Measurements from ENCODE around the gene EXOSC5. TPM values are rescaled to one million over a fixed set of nuclear protein-coding genes. Genes with fewer than 3 reads are reported as not detected.

Gene EXOSC5
- total and polyA plus RNA-seq, 2 of the 13 experiments (the other 11 are each of a cell fraction or from before 2014, with no cell fraction given) = 24.1 to 26.5 TPM

DNA sequence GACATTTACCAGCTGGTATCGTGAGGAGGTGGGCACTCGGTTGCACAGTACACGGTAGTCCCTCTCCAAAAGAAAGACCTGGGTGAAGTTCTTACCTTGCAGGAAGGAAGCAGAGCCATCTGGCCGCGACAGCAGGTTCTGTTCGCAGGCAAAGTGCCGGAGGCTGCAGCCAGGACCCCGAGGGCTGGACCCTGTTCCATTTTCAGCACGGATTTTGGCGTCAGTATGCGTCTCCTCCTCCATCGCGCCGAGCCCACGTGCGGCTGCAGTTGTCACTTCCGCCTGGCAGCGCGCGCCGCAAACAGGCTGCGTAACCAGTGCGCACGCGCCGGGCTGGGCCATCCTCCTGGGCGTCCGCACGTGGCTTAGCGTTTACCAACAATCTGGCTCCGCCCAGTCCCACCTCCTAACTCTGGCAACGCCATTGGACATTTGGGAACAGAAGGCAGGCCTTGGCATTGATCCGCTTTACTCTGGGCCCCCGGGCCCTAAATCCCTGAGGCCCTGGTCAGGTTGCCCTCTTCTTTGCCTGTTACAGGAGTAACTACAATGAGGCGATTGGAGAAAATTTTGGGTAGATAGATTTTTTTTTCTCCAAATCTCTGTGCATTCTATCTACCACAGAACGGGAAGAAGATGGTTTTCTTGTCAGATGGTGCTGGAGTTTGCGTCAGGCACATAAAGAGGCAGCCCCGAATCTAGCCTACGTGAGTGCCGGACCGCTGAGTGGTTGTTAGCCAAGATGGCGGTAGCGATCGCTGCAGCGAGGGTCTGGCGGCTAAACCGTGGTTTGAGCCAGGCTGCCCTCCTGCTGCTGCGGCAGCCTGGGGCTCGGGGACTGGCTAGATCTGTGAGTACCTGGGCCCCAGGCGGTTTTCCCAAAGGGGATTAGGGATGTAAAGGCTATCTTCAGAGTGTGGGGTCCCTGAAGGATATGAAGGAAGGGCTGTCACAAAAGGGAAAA, at the start of gene EXOSC5, which contains the start of gene BCKDHA (continued):
- TF ChIP-seq, protein P1, sequence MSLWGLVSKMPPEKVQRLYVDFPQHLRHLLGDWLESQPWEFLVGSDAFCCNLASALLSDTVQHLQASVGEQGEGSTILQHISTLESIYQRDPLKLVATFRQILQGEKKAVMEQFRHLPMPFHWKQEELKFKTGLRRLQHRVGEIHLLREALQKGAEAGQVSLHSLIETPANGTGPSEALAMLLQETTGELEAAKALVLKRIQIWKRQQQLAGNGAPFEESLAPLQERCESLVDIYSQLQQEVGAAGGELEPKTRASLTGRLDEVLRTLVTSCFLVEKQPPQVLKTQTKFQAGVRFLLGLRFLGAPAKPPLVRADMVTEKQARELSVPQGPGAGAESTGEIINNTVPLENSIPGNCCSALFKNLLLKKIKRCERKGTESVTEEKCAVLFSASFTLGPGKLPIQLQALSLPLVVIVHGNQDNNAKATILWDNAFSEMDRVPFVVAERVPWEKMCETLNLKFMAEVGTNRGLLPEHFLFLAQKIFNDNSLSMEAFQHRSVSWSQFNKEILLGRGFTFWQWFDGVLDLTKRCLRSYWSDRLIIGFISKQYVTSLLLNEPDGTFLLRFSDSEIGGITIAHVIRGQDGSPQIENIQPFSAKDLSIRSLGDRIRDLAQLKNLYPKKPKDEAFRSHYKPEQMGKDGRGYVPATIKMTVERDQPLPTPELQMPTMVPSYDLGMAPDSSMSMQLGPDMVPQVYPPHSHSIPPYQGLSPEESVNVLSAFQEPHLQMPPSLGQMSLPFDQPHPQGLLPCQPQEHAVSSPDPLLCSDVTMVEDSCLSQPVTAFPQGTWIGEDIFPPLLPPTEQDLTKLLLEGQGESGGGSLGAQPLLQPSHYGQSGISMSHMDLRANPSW (CRISPR knock-in tag; IDR thresholded peaks at IDR 0.05; ENCODE audit: borderline replicate concordance) = no peak
- TF ChIP-seq RXRB (CRISPR knock-in tag; IDR thresholded peaks at IDR 0.05; ENCODE audit: borderline replicate concordance) = no peak
- TF ChIP-seq PCBP2 (optimal IDR thresholded peaks at IDR 0.05; ENCODE audit: low read depth, low read length, poor library complexity, severe bottlenecking) = no peak
- 0 out of 2 replicates have a peak, but pooled peaks have one; percentile 59 for TF ChIP-seq KMT2B (CRISPR knock-in tag; IDR thresholded peaks at IDR 0.05)
- TF ChIP-seq, protein P2, sequence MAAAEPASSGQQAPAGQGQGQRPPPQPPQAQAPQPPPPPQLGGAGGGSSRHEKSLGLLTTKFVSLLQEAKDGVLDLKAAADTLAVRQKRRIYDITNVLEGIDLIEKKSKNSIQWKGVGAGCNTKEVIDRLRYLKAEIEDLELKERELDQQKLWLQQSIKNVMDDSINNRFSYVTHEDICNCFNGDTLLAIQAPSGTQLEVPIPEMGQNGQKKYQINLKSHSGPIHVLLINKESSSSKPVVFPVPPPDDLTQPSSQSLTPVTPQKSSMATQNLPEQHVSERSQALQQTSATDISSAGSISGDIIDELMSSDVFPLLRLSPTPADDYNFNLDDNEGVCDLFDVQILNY (CRISPR knock-in tag; conservative IDR thresholded peaks at IDR 0.05) = peak; percentile 75; the same call in 1 of the 2 replicates
- TF ChIP-seq XRCC5 (optimal IDR thresholded peaks at IDR 0.05; ENCODE audit: low read length) = peak; percentile 65
- TF ChIP-seq, protein P3, sequence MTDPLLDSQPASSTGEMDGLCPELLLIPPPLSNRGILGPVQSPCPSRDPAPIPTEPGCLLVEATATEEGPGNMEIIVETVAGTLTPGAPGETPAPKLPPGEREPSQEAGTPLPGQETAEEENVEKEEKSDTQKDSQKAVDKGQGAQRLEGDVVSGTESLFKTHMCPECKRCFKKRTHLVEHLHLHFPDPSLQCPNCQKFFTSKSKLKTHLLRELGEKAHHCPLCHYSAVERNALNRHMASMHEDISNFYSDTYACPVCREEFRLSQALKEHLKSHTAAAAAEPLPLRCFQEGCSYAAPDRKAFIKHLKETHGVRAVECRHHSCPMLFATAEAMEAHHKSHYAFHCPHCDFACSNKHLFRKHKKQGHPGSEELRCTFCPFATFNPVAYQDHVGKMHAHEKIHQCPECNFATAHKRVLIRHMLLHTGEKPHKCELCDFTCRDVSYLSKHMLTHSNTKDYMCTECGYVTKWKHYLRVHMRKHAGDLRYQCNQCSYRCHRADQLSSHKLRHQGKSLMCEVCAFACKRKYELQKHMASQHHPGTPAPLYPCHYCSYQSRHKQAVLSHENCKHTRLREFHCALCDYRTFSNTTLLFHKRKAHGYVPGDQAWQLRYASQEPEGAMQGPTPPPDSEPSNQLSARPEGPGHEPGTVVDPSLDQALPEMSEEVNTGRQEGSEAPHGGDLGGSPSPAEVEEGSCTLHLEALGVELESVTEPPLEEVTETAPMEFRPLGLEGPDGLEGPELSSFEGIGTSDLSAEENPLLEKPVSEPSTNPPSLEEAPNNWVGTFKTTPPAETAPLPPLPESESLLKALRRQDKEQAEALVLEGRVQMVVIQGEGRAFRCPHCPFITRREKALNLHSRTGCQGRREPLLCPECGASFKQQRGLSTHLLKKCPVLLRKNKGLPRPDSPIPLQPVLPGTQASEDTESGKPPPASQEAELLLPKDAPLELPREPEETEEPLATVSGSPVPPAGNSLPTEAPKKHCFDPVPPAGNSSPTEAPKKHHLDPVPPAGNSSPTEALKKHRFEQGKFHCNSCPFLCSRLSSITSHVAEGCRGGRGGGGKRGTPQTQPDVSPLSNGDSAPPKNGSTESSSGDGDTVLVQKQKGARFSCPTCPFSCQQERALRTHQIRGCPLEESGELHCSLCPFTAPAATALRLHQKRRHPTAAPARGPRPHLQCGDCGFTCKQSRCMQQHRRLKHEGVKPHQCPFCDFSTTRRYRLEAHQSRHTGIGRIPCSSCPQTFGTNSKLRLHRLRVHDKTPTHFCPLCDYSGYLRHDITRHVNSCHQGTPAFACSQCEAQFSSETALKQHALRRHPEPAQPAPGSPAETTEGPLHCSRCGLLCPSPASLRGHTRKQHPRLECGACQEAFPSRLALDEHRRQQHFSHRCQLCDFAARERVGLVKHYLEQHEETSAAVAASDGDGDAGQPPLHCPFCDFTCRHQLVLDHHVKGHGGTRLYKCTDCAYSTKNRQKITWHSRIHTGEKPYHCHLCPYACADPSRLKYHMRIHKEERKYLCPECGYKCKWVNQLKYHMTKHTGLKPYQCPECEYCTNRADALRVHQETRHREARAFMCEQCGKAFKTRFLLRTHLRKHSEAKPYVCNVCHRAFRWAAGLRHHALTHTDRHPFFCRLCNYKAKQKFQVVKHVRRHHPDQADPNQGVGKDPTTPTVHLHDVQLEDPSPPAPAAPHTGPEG (CRISPR knock-in tag; IDR thresholded peaks at IDR 0.05) = peak; percentile 48; the same call in 1 of the 2 replicates
- no peak for TF ChIP-seq SETDB1 (CRISPR knock-in tag; IDR thresholded peaks at IDR 0.05; ENCODE audit: borderline replicate concordance)
- no peak for TF ChIP-seq ZNF841 (CRISPR knock-in tag; IDR thresholded peaks at IDR 0.05; ENCODE audit: borderline replicate concordance)
- TF ChIP-seq, protein P4, sequence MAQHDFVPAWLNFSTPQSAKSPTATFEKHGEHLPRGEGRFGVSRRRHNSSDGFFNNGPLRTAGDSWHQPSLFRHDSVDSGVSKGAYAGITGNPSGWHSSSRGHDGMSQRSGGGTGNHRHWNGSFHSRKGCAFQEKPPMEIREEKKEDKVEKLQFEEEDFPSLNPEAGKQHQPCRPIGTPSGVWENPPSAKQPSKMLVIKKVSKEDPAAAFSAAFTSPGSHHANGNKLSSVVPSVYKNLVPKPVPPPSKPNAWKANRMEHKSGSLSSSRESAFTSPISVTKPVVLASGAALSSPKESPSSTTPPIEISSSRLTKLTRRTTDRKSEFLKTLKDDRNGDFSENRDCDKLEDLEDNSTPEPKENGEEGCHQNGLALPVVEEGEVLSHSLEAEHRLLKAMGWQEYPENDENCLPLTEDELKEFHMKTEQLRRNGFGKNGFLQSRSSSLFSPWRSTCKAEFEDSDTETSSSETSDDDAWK (CRISPR knock-in tag; IDR thresholded peaks at IDR 0.05) = no peak
- TF ChIP-seq ZNF75D (CRISPR knock-in tag; IDR thresholded peaks at IDR 0.05; ENCODE audit: borderline replicate concordance) = no peak
- TF ChIP-seq ZNF138 (CRISPR knock-in tag; IDR thresholded peaks at IDR 0.05; ENCODE audit: low read depth) = 0 out of 2 replicates have a peak, but pooled peaks have one; percentile 35
- TF ChIP-seq MAF1 (CRISPR knock-in tag; IDR thresholded peaks at IDR 0.05; ENCODE audit: borderline replicate concordance) = peak; percentile 90
- TF ChIP-seq SYNCRIP (IDR thresholded peaks at IDR 0.05; ENCODE audit: insufficient read depth, low read depth, low read length) = no peak
- TF ChIP-seq MXD4 (CRISPR knock-in tag; IDR thresholded peaks at IDR 0.05) = peak; percentile 100
- TF ChIP-seq PPARG (CRISPR knock-in tag; conservative IDR thresholded peaks at IDR 0.05) = no peak
- no peak for TF ChIP-seq ZFP36L2 (CRISPR knock-in tag; IDR thresholded peaks at IDR 0.05)
